ENCODE measurements around the gene GKN2. TPM values are rescaled to one million over a fixed set of nuclear protein-coding genes. Genes with fewer than 3 reads are reported as not detected.

The GKN2 gene
- polyA plus RNA-seq, 3 donors: not detected

DNA sequence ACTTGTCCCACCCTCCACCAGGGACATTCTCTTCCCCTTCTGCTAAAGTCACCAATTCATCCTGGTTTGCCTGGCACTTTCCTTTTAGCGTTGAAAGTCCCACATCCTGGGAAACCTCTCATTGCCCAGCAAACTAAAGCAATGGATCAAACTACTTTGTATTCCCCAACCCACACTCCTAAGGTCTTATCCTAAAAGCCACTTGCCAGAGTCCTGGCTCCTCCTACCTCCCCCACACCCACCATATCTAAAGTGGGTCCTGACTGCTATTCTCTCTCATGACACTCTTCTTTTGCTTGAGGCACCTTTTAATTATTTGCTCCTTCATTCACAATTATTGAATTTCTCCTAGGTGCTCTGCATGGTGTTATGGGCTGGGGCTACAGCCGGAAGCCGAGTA lies 40.6 kb downstream of the GKN2 start:
- Histone ChIP-seq H3K27ac (ENCODE audit: low read depth in 1 of 2, low read length in 2 of 2) (no peak overlapping the region), H4K20me1 (ENCODE audit: insufficient read depth, low read length) (no peaks in the 10 kb centered on the region), H3K4me2 (replicated peaks; ENCODE audit: extremely low read depth, low read length, poor library complexity, severe bottlenecking) (no peak overlapping the region), H3K27me3 (ENCODE audit: control insufficient read depth in 2 of 2, insufficient read depth in 2 of 2, low read length in 2 of 2) (no peaks in the 10 kb centered on the region), H3K36me3 (replicated peaks in 1 of 2; ENCODE audit: control insufficient read depth in 1 of 2, insufficient read depth in 2 of 2, low read length in 2 of 2) (no peaks in the 10 kb centered on the region), H2AFZ (ENCODE audit: insufficient read depth, low read depth, low read length, poor library complexity, severe bottlenecking) (no peak overlapping the region), H3K4me3 (replicated peaks in 1 of 3; ENCODE audit: low read depth in 2 of 3, low read length in 3 of 3) (no peak overlapping the region), H3K4me1 (ENCODE audit: control insufficient read depth in 1 of 2, insufficient read depth in 2 of 2, low read length in 2 of 2) (peaks cover 28 to 31% of the 10 kb centered on the region in 2 donors), H3K9me3 (replicated peaks in 1 of 2; ENCODE audit: control insufficient read depth in 1 of 2, insufficient read depth in 1 of 2, low read length in 2 of 2) (no peaks in the 10 kb centered on the region), H3K79me2 (ENCODE audit: insufficient read depth, low read length) (no peaks in the 10 kb centered on the region), H3K9ac (ENCODE audit: insufficient read depth, low read length, poor library complexity, severe bottlenecking) (no peak overlapping the region)
- no peaks in the 10 kb centered on the region for H3K27me3 Mint-ChIP-seq (ENCODE audit: low read depth in 3 of 3)
- no peak overlapping the region for H3K27ac Mint-ChIP-seq
- no peaks in the 10 kb centered on the region for H3K36me3 Mint-ChIP-seq
- no peak for DNase-seq
- H3K4me1 Mint-ChIP-seq: peaks cover 22% of the 10 kb centered on the region
- 79% methylated on average over 3 of the region's 3 CpGs for WGBS (ENCODE audit: insufficient coverage)
- TF ChIP-seq, protein P1, sequence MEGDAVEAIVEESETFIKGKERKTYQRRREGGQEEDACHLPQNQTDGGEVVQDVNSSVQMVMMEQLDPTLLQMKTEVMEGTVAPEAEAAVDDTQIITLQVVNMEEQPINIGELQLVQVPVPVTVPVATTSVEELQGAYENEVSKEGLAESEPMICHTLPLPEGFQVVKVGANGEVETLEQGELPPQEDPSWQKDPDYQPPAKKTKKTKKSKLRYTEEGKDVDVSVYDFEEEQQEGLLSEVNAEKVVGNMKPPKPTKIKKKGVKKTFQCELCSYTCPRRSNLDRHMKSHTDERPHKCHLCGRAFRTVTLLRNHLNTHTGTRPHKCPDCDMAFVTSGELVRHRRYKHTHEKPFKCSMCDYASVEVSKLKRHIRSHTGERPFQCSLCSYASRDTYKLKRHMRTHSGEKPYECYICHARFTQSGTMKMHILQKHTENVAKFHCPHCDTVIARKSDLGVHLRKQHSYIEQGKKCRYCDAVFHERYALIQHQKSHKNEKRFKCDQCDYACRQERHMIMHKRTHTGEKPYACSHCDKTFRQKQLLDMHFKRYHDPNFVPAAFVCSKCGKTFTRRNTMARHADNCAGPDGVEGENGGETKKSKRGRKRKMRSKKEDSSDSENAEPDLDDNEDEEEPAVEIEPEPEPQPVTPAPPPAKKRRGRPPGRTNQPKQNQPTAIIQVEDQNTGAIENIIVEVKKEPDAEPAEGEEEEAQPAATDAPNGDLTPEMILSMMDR (IDR thresholded peaks at IDR 0.05): no peak
- H3K4me3 Mint-ChIP-seq: no peak overlapping the region
- H3K9me3 Mint-ChIP-seq: no peaks in the 10 kb centered on the region
- intact Hi-C loops (cut with micrococcal nuclease): loop anchor here in 1 of 2 donors (5.0 to 10.0 kb wide), 2 partner anchors 75 to 437 kb away; no protein-coding TSS in a partner anchor

DNA sequence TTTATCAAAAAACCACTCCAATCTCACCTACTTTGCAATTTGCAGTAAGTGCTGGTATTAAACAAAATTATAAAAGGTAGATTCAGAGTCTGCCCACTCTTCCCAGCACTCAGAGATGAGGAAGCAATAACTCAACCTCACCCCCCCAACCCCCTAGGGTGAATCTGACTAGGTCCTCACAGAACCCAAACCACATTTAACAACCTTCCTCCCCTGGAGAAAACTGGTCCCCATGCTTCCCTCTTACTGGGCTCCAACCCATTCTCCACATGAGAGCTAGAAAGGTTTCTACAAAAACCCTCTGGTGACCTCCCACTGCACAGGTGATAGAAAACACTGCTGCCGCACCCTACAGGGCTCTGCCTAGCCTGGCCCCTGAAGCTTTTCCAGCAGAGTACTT lies 41.0 kb downstream of the GKN2 start:
- H3K9me3 Mint-ChIP-seq: no peaks in the 10 kb centered on the region
- Histone ChIP-seq H4K20me1 (ENCODE audit: insufficient read depth, low read length) (no peaks in the 10 kb centered on the region), H3K79me2 (ENCODE audit: insufficient read depth, low read length) (no peaks in the 10 kb centered on the region), H3K4me1 (ENCODE audit: control insufficient read depth in 1 of 2, insufficient read depth in 2 of 2, low read length in 2 of 2) (peaks cover 28 to 31% of the 10 kb centered on the region in 2 donors), H3K4me3 (replicated peaks in 1 of 3; ENCODE audit: low read depth in 2 of 3, low read length in 3 of 3) (no peak overlapping the region), H3K36me3 (replicated peaks in 1 of 2; ENCODE audit: control insufficient read depth in 1 of 2, insufficient read depth in 2 of 2, low read length in 2 of 2) (no peaks in the 10 kb centered on the region), H3K9ac (ENCODE audit: insufficient read depth, low read length, poor library complexity, severe bottlenecking) (no peak overlapping the region), H3K27me3 (ENCODE audit: control insufficient read depth in 2 of 2, insufficient read depth in 2 of 2, low read length in 2 of 2) (no peaks in the 10 kb centered on the region), H3K27ac (ENCODE audit: low read depth in 1 of 2, low read length in 2 of 2) (no peak overlapping the region), H3K9me3 (replicated peaks in 1 of 2; ENCODE audit: control insufficient read depth in 1 of 2, insufficient read depth in 1 of 2, low read length in 2 of 2) (no peaks in the 10 kb centered on the region), H2AFZ (ENCODE audit: insufficient read depth, low read depth, low read length, poor library complexity, severe bottlenecking) (no peak overlapping the region), H3K4me2 (replicated peaks; ENCODE audit: extremely low read depth, low read length, poor library complexity, severe bottlenecking) (no peak overlapping the region)
- no peak overlapping the region for H3K4me3 Mint-ChIP-seq
- WGBS (ENCODE audit: insufficient coverage): 100% methylated on average over 1 of the region's 1 CpG
- DNase-seq: no peak
- intact Hi-C loops (cut with micrococcal nuclease): loop anchor here in 1 of 2 donors (5.0 to 10.0 kb wide), 2 partner anchors 74 to 437 kb away; no protein-coding TSS in a partner anchor
- H3K4me1 Mint-ChIP-seq: peaks cover 21% of the 10 kb centered on the region
- H3K27ac Mint-ChIP-seq: peak overlapping the region in 1 of 7 donors; percentile 38
- H3K36me3 Mint-ChIP-seq: no peaks in the 10 kb centered on the region
- H3K27me3 Mint-ChIP-seq (ENCODE audit: low read depth in 3 of 3): no peaks in the 10 kb centered on the region
- TF ChIP-seq, protein P1 (IDR thresholded peaks at IDR 0.05): no peak
